Gastrocnemius medialis (tissue), 4 donors: Measurements from ENCODE around the gene VAPB.

Experiments
- POLR2A ChIP-seq, 2 donors: fragments of 450-650 bp; IDR thresholded peaks; one replicate each; pipeline ENCODE4 v1.6.1; 2017; ENCODE audit warnings: antibody characterized with exemption in 2 of 2, mild to moderate bottlenecking in 2 of 2, moderate library complexity in 2 of 2
- TF ChIP-seq, protein P1 (sequence below), 5 experiments: fragments of 450-650 bp in 3 of 5; fragments of 200-600 bp in 2 of 5; sonication (generic) in 2 of 5; IDR thresholded peaks in 4 of 5; conservative IDR thresholded peaks in 1 of 5; 1 replicate in 4 of 5; 2 replicates in 1 of 5; pipeline ENCODE4 v1.5.1; 2016 to 2019; ENCODE audit warnings: antibody characterized with exemption in 5 of 5, mild to moderate bottlenecking in 3 of 5, moderate library complexity in 3 of 5

DNA sequence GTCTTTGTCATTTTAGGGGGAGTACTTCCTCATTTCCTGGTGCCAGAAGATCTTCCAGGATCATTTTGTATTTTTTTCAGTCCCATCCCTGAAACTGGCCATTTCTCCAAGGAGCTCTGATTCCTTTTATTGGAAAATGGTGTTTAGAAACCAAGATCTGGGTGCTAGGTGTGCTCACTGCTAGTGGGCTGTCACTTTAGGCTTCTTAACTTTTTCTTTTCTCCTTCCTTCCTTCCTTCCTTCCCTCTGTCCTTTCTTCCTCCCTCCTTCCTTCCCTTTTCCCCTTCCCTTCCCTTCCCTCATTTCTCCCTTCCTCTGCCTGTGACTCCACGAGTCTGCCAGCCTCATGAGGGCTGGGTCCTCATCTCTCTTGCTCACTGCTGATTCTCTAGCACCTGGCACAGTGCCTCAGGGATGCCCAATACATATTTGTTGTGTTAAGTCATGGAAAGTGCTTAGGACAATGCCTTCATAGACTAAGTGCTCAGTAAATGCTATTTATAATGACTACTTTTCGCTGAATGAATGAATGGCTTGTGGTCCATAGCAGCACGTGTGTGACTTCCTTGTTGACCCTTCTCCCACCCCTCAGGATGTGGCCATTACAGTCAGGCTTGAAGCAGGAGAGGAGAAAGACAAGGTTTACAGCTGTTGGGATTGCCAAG lies 89.2 kb downstream of the VAPB start:
- no peak for TF ChIP-seq POLR2A (IDR thresholded peaks at IDR 0.05)
- TF ChIP-seq, protein P1, sequence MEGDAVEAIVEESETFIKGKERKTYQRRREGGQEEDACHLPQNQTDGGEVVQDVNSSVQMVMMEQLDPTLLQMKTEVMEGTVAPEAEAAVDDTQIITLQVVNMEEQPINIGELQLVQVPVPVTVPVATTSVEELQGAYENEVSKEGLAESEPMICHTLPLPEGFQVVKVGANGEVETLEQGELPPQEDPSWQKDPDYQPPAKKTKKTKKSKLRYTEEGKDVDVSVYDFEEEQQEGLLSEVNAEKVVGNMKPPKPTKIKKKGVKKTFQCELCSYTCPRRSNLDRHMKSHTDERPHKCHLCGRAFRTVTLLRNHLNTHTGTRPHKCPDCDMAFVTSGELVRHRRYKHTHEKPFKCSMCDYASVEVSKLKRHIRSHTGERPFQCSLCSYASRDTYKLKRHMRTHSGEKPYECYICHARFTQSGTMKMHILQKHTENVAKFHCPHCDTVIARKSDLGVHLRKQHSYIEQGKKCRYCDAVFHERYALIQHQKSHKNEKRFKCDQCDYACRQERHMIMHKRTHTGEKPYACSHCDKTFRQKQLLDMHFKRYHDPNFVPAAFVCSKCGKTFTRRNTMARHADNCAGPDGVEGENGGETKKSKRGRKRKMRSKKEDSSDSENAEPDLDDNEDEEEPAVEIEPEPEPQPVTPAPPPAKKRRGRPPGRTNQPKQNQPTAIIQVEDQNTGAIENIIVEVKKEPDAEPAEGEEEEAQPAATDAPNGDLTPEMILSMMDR (IDR thresholded peaks at IDR 0.05 in 4 of 5, conservative IDR thresholded peaks at IDR 0.05 in 1 of 5), result no peak
